GM19099 (cell line): ENCODE data around the gene C5AR1.

Experiments used
- POLR2A ChIP-seq: IDR thresholded peaks from 3 replicates; pipeline ENCODE4 v1.6.1; 2011; ENCODE audit warnings: low read depth; ENCODE audit not compliant: insufficient read length; ENCODE audit errors: extremely low read depth

C5AR1 gene

DNA sequence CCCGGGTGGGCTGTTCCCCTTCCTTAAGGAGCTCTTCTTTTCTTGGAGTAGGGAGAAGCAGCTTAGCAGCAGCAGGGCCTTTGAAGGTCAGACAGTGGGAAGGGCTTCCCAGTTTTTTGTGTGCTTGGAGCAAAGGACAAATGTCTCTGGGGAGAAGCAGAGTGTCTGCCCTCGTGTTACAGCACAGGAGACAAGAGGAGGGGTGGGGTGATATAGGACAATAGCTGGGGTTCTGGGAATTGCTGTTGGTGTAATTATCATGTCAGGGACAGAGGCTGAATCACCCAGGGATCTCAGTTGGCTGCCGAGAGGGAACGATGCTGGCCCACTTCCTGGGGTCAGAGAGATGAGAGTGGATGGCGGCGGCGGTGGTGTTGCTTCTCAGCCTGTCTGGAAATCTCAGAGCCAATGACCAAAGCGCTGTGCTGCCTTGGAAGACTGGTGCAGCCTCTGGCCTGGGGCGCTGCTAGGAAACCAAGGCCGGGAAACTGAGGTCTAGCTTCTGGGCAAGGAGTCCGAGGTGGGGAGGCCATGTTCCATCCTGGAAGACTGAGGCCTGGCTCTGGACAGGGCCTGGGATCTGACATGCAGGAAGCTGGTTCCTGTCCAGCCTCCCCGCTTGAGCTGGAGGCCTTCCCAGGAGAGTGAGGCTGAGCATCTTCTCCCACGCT lies 33.7 kb upstream of the C5AR1 start:
- no peak for TF ChIP-seq POLR2A

DNA sequence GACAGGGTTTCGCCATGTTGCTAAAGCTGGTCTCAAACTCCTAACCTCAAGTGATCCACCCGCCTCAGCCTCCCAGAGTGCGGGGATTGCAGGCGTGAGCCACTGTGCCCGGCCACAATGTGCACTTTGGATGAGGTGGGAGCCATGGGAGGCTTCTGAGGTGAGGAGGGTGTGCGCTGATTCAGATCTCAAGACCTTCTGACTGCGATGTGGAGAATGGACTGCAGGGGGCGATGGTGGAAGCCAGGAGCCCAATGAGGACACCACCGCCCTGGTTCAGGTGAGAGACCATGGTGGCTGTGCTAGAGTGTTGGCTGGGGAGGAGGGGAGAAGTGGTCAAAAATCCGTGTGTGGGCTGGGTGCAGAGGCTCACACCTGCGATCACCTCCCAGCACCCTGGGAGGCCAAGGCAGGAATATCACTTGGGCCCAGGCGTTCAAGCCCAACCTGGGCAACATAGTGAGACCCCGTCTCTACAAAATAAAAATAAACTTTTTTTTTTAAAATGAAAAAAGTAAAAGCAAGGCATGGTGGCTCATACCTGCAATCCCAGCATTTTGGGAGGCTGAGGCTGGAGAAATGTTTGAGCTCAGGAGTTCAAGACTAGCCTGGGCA lies 29.4 kb upstream of the C5AR1 start:
- no peak for TF ChIP-seq POLR2A

DNA sequence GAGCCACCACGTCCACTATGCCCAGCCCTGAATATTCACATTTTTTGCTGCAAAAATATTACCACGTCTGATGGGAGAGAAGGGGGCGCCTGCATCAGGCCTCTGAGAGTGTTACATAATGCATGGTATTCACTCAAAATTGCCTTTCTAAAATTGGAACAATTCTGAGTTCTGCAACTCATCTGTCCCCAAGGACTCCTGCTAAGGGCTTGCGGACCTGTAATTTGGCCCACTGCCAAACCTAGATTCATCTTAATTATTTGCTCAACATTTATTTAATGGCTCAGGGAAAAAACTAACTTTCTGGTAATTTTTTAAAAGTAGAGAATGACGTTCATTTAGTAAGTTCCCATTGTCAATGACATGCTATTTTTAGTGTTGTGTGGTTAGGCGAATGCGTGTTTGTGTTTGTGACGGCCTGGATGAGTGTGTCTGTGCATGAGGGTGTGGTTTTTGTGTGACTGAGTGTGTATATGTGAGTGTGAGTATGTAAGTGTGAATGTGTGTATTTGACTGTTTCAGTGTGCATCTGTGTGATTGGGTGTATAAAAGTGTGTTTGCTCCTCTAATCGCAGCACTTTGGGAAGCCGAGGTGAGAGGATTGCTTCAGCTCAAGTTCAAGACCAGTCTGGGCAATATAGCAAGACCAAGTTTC lies 26.1 kb upstream of the C5AR1 start:
- no peak for TF ChIP-seq POLR2A

DNA sequence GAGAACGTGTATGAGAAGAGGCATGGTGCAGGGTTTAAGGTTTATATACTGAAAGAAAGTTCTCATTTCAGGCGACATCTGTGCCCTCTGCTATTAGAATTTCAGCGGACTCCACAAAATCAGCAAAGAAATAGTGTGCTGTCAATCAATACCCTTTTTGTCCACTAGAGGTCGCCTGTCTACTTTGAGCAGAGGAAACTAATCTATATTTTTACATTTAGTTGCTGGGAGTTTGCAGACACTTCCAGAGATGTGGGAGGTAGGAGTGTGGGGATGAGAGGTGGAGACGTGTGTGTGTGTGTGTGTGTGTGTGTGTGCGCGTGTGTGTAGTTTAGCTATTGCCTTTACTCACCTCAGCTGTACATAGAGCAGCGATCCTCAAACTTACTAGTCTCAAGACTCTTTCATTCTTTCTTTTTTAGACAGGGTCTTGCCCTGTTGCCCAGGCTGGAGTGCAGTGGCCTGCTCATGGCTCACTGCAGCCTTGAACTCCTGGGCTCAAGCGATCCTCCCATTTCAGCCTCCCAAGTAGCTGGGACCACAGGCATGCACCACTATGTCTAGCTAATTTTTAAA lies 25.2 kb upstream of the C5AR1 start:
- TF ChIP-seq POLR2A = no peak

DNA sequence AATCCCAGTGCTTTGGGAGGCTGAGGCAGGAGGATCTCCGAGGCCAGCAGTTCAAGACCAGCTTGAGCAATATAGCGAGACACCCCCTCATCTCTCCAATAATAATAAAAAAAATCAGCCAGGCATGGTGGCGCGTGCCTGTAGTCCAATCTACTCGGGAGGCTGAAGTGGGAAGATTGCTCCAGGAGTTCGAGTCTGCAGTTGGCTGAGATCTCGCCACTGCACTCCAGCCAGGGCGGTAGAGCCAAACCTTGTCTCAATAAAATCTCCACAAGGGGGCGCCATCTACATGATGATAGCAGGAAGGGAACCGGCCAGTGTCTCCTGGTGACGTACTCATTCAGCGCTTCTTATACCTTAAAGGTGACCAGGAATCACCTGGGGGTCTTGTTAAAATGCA lies 13.6 kb upstream of the C5AR1 start:
- no peak for TF ChIP-seq POLR2A

DNA sequence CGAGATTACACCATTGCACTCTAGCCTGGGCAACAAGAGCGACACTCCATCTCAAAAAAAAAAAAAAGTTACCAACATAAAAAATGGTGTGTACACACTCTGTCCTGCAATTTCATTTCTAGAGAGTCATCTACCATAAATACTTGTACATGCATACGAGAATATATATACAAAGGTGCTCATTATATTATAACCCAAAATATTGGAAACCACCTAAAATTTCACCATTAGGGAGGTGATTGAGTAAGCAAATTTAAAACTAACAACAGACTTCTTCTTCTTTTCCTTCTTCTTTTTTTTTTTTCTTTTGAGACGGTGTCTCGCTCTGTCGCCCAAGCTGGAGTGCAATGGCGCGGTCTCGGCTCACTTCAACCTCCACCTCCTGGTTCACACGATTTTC lies 7.4 kb upstream of the C5AR1 start:
- TF ChIP-seq POLR2A = no peak

DNA sequence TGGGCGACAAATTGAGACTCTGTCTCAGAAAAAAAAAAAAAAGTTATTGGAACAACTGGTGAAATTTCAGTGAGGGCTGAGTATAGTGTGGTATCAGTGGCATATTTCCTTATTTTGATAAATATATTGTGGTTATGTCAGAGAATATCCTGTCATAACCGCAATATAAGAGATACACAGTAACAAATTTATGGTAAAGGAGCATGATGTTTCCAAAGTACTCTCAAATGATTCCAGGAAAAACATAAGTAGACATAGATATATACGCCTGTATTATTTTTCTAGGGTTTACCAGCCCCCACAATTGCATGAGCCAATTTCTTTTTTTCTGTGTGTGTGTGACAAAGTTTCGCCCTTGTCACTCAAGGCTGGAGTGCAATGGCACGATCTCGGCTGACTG lies 5.7 kb upstream of the C5AR1 start:
- no peak for TF ChIP-seq POLR2A

DNA sequence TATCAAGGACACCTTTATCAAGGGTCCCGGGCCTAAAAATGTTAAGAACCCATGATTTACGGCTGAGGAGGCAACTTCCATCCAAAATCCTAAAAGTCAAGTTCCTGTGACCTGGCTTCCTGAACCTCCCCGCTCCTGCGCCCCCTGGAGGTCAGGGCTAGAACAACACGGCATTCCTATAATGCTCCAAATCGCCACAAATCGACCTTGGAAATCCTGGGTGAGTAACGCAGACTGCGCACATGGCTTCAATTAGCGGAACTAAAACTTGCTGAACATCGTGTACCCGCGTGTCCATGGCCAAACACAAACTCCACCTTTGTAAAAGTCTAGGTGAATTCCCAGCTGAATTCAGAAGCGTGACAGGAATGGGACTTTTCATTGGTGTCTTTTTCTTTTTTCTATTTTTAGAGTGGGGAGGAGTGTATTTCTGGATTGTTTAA lies 4.3 kb upstream of the C5AR1 start:
- no peak for TF ChIP-seq POLR2A

DNA sequence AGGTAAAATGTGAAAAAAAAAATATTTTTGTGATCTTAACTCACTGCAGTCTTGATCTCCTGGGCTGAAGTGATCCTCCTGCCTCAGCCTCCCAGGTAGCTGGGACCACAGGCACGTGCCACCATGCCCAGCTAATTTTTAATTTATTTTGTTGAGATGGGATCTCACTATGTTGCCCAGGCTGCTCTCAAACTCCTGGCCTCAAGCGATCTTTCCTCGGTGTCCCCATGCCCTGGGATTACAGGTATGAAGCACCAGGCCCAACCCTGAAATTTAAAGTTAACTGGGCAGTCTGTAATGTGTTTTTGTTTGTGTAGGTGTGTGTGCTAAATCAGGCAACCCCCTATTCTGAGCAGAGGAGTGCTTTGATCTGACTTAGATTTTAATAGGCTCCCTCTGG lies 3.4 kb upstream of the C5AR1 start:
- TF ChIP-seq POLR2A = no peak

DNA sequence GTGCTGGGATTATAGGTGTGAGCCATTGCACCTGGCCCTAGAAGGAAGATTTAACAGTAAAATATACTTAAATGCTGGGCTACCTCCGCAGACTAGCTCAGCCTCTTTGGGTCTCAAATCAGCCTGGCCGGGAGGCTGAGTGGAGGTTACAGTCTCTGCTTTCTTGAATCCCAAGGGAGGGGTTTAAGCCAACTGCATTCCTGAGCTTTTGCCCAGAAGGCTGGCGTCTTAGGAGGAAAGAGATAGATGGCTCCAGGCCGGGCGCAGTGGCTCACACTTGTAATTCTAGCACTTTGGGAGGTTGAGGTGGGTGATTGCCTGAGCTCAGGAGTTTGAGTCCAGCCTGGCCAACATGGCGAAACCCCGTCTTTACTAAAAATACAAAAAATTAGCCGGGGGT lies 623 bp upstream of the C5AR1 start:
- TF ChIP-seq POLR2A = no peak

DNA sequence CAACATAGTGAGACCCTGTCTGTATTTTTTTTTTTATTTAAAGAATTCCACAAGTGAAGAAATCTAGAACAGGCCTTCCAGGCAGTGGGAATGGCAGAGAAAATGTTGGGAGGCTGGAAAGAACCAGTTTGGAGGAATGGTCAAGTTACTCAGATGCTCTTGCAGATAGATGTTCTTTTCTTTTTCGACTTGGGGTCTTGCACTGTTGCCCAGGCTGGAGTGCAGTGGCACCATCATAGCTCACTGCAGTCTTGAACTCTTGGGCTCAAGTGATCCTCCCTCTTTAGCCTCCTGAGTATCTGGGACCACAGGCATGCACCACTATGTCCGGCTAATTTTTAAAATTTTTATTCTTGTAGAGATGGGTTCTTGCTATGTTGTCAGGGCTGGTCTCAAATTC lies 662 bp downstream of the C5AR1 start:
- no peak for TF ChIP-seq POLR2A

DNA sequence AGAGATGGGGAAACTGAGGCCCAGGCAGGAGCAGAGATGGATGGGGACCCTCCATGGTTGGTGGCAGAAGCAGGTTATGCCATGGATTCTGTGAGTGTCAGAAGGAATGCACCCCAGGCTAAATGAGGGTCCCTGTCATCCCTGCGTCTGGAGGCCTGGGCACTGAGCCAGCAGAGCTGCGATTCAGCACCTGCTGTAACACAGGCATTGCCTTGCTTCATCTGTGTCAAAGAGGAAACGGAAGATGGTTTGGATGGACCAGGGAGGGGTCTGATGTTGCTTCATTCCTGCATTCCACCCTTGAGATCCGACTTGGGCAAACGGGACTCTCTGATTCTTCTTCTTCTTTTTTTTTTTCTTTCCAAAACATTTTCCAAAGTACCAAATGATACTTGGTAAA lies 1.2 kb downstream of the C5AR1 start:
- TF ChIP-seq POLR2A = no peak

DNA sequence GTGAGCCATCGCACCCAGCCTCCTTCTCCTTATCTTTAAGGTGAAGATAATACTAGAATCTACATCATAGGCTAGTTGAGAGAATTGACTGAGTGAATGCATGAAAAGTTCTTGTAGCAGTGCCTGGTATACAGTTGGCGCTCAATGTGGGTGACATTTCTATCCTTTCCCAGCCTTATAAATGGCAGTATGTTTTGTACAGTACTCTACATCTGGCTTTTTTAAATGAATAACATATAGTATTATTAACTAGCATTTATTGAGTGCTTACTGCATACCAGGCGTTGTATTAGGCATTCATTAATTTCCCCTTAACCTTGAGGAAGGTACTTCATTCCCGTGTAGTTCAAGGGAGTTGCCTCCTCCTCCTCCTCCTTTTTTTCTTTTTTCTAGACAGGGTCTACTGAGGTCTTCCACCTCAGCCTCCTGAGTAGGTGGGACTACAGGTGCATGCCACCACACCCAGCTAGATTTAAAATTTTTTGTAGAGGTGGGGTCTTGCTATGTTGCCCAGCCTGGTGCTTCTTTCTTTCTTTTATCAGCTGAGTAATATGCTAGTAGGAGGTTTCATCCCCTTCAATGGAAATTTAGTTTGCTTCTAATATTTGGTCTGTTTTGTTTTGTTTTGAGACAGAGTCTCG lies 2.8 kb downstream of the C5AR1 start:
- TF ChIP-seq POLR2A = no peak

DNA sequence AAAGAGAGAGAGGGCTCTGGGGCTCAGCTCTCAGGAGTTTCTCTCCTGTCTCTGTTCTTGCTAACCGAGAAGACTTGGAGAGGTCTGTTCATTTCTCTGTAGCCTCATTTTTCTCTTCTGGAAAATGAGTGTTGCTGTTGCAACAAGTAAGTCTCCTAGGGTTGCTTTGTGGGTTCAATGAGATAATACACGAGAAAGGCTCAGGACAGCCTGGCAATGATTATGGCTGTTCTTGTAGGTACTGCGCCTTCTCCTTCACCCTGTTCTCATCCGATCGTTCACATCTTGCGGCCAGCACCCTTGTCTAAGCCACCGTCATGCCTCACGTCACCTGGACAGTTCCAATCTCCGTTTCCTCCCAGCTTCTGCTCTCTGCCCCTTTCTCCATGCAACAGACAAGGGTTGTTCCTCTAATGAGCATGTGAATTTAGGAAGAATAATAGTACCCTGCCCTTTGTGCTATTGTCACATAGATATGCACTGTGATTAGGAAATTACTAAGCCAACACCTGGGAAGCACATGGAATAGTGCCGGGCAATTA lies 4.2 kb downstream of the C5AR1 start:
- no peak for TF ChIP-seq POLR2A

DNA sequence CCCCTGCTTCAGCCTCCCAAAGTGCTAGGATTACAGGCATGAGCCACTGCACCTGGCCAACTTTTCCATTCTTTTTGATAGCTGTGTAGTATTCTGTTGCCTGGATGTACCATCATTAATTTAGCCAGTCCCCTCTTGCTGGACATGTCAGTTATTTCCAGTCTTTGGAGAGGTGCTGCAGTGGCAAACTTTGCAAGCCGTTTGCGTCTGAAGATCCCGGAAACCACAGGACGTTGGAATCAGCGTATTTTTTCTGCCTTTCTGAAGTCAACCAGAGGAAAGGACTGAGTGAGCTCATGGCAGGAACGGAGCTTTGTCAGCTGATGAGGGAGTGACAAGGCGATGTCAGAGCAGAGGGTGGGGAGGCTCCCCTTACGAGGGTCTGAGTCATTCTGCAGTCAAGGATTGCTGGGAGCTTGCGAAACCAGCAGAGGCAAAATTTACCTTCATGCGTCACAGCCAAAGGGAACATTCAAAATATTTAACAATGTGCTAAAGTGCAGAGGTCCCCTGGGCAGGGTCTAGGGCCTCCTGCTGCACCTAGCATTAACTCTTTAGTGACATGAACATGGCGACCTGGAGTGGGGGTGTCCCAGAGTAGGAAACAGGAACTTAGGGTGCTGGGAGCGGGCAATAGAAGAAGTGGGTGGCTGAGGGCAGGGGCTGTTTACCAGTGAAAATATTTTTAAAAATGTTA lies 5.6 kb downstream of the C5AR1 start:
- TF ChIP-seq POLR2A = no peak
